Esophagus squamous epithelium (tissue), 4 donors: Measurements from ENCODE around the gene HBEGF.

Experiments
- POLR2A ChIP-seq, 4 donors: fragments of 450-650 bp; IDR thresholded peaks; one replicate each; pipeline ENCODE4 v1.6.1; 2017; ENCODE audit warnings: antibody characterized with exemption in 4 of 4, mild to moderate bottlenecking in 4 of 4, moderate library complexity in 3 of 4
- TF ChIP-seq, protein P1 (sequence below), 6 experiments: fragments of 450-650 bp in 4 of 6; fragments of 200-600 bp in 2 of 6; sonication (generic) in 2 of 6; IDR thresholded peaks; one replicate each; pipeline ENCODE4 v1.5.1; 2016 to 2019; ENCODE audit warnings: antibody characterized with exemption in 6 of 6, mild to moderate bottlenecking in 4 of 6, moderate library complexity in 4 of 6

DNA sequence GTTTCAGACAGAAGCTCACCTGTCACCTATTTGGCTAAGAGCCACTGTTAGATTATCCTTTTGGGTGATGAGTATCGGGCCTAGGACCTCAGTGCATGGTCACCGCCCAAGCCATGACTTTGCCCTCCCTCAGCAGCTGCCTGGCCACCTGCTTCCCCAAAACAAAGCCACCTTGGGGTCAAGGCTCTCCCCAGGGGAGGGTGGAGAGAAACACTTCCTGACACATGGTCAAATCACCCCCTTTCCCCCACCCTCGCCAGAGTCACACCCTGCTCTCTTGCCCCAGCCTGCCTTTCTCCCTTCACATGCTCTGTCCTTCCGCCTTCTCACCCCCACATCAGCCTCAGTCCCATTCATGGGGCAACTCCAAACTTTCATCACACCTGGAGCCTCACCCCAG lies 1.7 kb upstream of the HBEGF start:
- TF ChIP-seq, protein P1, sequence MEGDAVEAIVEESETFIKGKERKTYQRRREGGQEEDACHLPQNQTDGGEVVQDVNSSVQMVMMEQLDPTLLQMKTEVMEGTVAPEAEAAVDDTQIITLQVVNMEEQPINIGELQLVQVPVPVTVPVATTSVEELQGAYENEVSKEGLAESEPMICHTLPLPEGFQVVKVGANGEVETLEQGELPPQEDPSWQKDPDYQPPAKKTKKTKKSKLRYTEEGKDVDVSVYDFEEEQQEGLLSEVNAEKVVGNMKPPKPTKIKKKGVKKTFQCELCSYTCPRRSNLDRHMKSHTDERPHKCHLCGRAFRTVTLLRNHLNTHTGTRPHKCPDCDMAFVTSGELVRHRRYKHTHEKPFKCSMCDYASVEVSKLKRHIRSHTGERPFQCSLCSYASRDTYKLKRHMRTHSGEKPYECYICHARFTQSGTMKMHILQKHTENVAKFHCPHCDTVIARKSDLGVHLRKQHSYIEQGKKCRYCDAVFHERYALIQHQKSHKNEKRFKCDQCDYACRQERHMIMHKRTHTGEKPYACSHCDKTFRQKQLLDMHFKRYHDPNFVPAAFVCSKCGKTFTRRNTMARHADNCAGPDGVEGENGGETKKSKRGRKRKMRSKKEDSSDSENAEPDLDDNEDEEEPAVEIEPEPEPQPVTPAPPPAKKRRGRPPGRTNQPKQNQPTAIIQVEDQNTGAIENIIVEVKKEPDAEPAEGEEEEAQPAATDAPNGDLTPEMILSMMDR (IDR thresholded peaks at IDR 0.05) = no peak
- no peak for TF ChIP-seq POLR2A (IDR thresholded peaks at IDR 0.05)
